C4-2B (cell line): ENCODE measurements around the gene PARL.

Experiments
- H3K27ac ChIP-seq: fragments of 450-650 bp; 2 replicates; pipeline ENCODE4 v1.5.1; 2017
- CTCF ChIP-seq: fragments of 450-650 bp; conservative IDR thresholded peaks from 2 replicates; pipeline ENCODE4 v1.5.1; 2017; ENCODE audit warnings: mild to moderate bottlenecking
- ZFX ChIP-seq: fragments of 450-650 bp; IDR thresholded peaks from 2 replicates; pipeline ENCODE4 v1.6.1; 2017

PARL gene

GRCh38 chr3:183904833-183905780 is 20.4 kb upstream of the PARL start:
- no peak overlapping the region for H3K27ac ChIP-seq
- no peak for TF ChIP-seq ZFX

GRCh38 chr3:183898028-183898431 is 13.3 kb upstream of the PARL start:
- no peak overlapping the region for H3K27ac ChIP-seq
- TF ChIP-seq CTCF (no peak; the same call in none of the 2 replicates), ZFX (no peak)

- TF ChIP-seq CTCF: no peak
- TF ChIP-seq ZFX: no peak
- H3K27ac ChIP-seq: no peak overlapping the region
Measured at GRCh38 chr3:183897606-183898005, 12.9 kb upstream of the PARL start.

GRCh38 chr3:183896610-183897009 is 11.9 kb upstream of the PARL start:
- TF ChIP-seq ZFX: no peak
- no peak for TF ChIP-seq CTCF
- no peak overlapping the region for H3K27ac ChIP-seq

GRCh38 chr3:183896184-183896583 is 11.5 kb upstream of the PARL start:
- H3K27ac ChIP-seq: no peak overlapping the region
- TF ChIP-seq ZFX (no peak), CTCF (no peak)

- no peak for TF ChIP-seq CTCF
- TF ChIP-seq ZFX: no peak
Measured at GRCh38 chr3:183895774-183896173, 11.1 kb upstream of the PARL start.

GRCh38 chr3:183895296-183895695 is 10.6 kb upstream of the PARL start:
- no peak overlapping the region for H3K27ac ChIP-seq
- peak; percentile 95 for TF ChIP-seq CTCF
- TF ChIP-seq ZFX: no peak

More at GRCh38 chr3:183895774-183896173, 11.1 kb upstream of the PARL start:
- no peak overlapping the region for H3K27ac ChIP-seq
